ENCODE results near the gene LY6G6D. TPM values are rescaled to one million over a fixed set of nuclear protein-coding genes. Genes with fewer than 3 reads are reported as not detected.

LY6G6D gene
- total and polyA plus RNA-seq, 2 experiments from 2014 or later: 3.0 TPM; not detected in 1

GRCh38 chr6:31713465-31713864 is 1.7 kb upstream of the LY6G6D start:
- H3K36me3 ChIP-seq (replicated peaks; ENCODE audit: insufficient read depth, low read depth): no peaks in the 10 kb centered on the region
- H3K9me2 ChIP-seq (replicated peaks; ENCODE audit: insufficient read depth): no peaks in the 10 kb centered on the region
- peak overlapping the region; percentile 55 for H2AFZ ChIP-seq
- H3K4me1 ChIP-seq (ENCODE audit: insufficient read depth): peaks cover 25% of the 10 kb centered on the region
- H3K9me3 ChIP-seq (ENCODE audit: low read depth): no peaks in the 10 kb centered on the region
- H3K4me2 ChIP-seq: peak overlapping the region; percentile 60
- H3K79me2 ChIP-seq: no peaks in the 10 kb centered on the region
- H3K4me3 ChIP-seq: no peak overlapping the region
- no peaks in the 10 kb centered on the region for H3K27me3 ChIP-seq
- TF ChIP-seq EZH2 (IDR thresholded peaks at IDR 0.05; ENCODE audit: borderline replicate concordance) (no peak), CTCF (IDR thresholded peaks at IDR 0.05; ENCODE audit: poor library complexity) (no peak), EZH2phosphoT487 (IDR thresholded peaks at IDR 0.05; ENCODE audit: low read depth, severe bottlenecking, unreplicated experiment) (no peak)
- H4K20me1 ChIP-seq (ENCODE audit: insufficient read depth, poor library complexity, severe bottlenecking): no peaks in the 10 kb centered on the region
- no peak for DNase-seq (ENCODE audit: low spot score)
- WGBS (ENCODE audit: low lambda C conversion rate, missing lambda C conversion rate): 59% methylated on average over 4 of the region's 4 CpGs
- peak overlapping the region; percentile 90 for H3K27ac ChIP-seq

- TF ChIP-seq EZH2phosphoT487 (IDR thresholded peaks at IDR 0.05; ENCODE audit: low read depth, severe bottlenecking, unreplicated experiment) (no peak), CTCF (IDR thresholded peaks at IDR 0.05; ENCODE audit: poor library complexity) (no peak), EZH2 (IDR thresholded peaks at IDR 0.05; ENCODE audit: borderline replicate concordance) (no peak)
- no peaks in the 10 kb centered on the region for H4K20me1 ChIP-seq (ENCODE audit: insufficient read depth, poor library complexity, severe bottlenecking)
- DNase-seq (ENCODE audit: low spot score): peak; percentile 50
- no peaks in the 10 kb centered on the region for H3K9me3 ChIP-seq (ENCODE audit: low read depth)
- peak overlapping the region; percentile 90 for H3K27ac ChIP-seq
- H3K27me3 ChIP-seq: no peaks in the 10 kb centered on the region
- H3K79me2 ChIP-seq: no peaks in the 10 kb centered on the region
- H2AFZ ChIP-seq: peak overlapping the region; percentile 55
- H3K4me2 ChIP-seq: peak overlapping the region; percentile 60
- H3K9me2 ChIP-seq (replicated peaks; ENCODE audit: insufficient read depth): no peaks in the 10 kb centered on the region
- WGBS (ENCODE audit: low lambda C conversion rate, missing lambda C conversion rate): 26% methylated on average over 4 of the region's 5 CpGs
- H3K4me1 ChIP-seq (ENCODE audit: insufficient read depth): peaks cover 25% of the 10 kb centered on the region
- no peak overlapping the region for H3K4me3 ChIP-seq
- H3K36me3 ChIP-seq (replicated peaks; ENCODE audit: insufficient read depth, low read depth): no peaks in the 10 kb centered on the region
Observed at GRCh38 chr6:31713991-31714684, 1.0 kb upstream of the LY6G6D start.

GRCh38 chr6:31717499-31718222 is 2.5 kb downstream of the LY6G6D start:
- 56% methylated on average over 10 of the region's 10 CpGs for WGBS (ENCODE audit: low lambda C conversion rate, missing lambda C conversion rate)
- peak; percentile 26 for DNase-seq (ENCODE audit: low spot score)
- no peak for TF ChIP-seq CTCF (IDR thresholded peaks at IDR 0.05; ENCODE audit: poor library complexity)
- no peak for TF ChIP-seq EZH2phosphoT487 (IDR thresholded peaks at IDR 0.05; ENCODE audit: low read depth, severe bottlenecking, unreplicated experiment)
- no peak for TF ChIP-seq EZH2 (IDR thresholded peaks at IDR 0.05; ENCODE audit: borderline replicate concordance)
- Histone ChIP-seq H3K36me3 (replicated peaks; ENCODE audit: insufficient read depth, low read depth) (no peaks in the 10 kb centered on the region), H3K27ac (no peak overlapping the region), H3K27me3 (no peaks in the 10 kb centered on the region), H3K4me3 (no peak overlapping the region), H3K4me2 (no peak overlapping the region), H3K4me1 (ENCODE audit: insufficient read depth) (peaks cover 25% of the 10 kb centered on the region), H3K79me2 (no peaks in the 10 kb centered on the region), H3K9me3 (ENCODE audit: low read depth) (no peaks in the 10 kb centered on the region), H3K9me2 (replicated peaks; ENCODE audit: insufficient read depth) (no peaks in the 10 kb centered on the region), H2AFZ (no peak overlapping the region), H4K20me1 (ENCODE audit: insufficient read depth, poor library complexity, severe bottlenecking) (no peaks in the 10 kb centered on the region)
